ENCODE results near the gene PDE11A. TPM values are rescaled to one million over a fixed set of nuclear protein-coding genes. Genes with fewer than 3 reads are reported as not detected.

PDE11A gene
- total RNA-seq, 1 donor from 2014 or later = not detected

DNA sequence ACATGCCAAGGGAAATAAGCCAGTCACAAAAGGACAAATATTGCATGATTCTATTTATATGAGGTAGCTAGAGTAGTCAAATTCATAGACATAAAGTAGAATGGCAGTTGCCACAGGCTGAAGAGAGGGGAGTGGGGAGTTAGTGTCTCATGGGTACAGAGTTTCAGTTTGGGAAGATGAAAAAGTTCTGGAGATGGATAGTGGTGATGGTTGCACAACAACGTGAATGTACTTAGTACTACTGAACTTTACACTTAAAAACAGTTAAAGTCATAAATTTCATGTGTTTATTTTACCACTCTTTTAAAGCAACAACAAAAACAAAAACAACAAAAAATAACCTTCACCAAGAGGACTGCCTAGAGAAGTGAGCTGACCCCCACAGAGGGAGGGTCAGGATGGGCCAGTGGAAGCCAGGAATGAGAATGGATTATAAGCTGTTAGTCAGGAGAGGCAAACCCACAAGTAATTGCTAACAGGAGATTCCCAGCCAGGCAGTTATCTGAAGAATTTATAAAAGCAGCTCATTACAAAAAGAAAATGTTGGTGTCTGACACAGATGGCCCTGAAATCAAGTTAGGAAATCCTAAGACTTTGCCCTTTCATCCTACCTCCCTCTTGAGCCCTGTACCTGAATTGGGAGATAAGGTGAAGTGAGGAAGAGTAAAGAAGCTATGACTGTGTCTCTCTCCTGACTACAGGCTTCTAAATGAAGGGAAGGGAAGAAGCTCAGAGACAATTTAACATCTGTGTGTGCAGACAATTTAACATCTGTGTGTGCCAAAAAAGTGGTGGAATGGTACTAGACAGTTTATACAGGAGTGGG is 263.4 kb downstream of the PDE11A start:
- no peaks in the 10 kb centered on the region for H3K36me3 Mint-ChIP-seq (ENCODE audit: low read depth)
- H3K4me3 Mint-ChIP-seq = no peak overlapping the region
- H3K9me3 Mint-ChIP-seq = peaks cover 4% of the 10 kb centered on the region
- TF ChIP-seq, protein P1, sequence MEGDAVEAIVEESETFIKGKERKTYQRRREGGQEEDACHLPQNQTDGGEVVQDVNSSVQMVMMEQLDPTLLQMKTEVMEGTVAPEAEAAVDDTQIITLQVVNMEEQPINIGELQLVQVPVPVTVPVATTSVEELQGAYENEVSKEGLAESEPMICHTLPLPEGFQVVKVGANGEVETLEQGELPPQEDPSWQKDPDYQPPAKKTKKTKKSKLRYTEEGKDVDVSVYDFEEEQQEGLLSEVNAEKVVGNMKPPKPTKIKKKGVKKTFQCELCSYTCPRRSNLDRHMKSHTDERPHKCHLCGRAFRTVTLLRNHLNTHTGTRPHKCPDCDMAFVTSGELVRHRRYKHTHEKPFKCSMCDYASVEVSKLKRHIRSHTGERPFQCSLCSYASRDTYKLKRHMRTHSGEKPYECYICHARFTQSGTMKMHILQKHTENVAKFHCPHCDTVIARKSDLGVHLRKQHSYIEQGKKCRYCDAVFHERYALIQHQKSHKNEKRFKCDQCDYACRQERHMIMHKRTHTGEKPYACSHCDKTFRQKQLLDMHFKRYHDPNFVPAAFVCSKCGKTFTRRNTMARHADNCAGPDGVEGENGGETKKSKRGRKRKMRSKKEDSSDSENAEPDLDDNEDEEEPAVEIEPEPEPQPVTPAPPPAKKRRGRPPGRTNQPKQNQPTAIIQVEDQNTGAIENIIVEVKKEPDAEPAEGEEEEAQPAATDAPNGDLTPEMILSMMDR (IDR thresholded peaks at IDR 0.05) = no peak
- intact Hi-C loops (cut with micrococcal nuclease) = no loop called here
- no peaks in the 10 kb centered on the region for H3K4me1 Mint-ChIP-seq
- H3K27ac Mint-ChIP-seq = no peak overlapping the region
- DNase-seq (no peak), ATAC-seq (ENCODE audit: low read depth) (no peak)
- no peaks in the 10 kb centered on the region for H3K27me3 Mint-ChIP-seq
- CTCF ChIA-PET = no interaction called here
- POLR2A ChIA-PET = no interaction called here

DNA sequence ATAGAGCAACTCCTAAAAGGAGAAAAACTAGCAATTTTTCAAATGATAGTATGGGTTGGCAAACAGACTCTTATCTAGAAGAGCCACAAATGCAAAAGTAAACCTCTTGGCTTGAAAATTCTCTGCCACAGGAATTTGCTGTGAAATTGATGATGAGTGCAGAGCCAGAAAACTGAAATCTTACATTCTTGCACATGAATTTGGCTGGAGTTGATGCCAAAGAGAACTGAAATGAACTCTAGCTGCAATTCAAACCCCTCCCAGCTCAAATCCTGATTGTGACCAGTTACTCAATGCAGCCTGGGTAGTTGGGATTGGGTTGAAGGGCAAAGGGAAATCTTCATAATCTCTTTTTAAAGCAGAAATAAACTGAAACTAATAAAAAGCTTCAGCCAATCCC is 266.6 kb downstream of the PDE11A start:
- H3K27me3 Mint-ChIP-seq = peaks cover 5% of the 10 kb centered on the region
- no peak overlapping the region for H3K4me3 Mint-ChIP-seq
- H3K4me1 Mint-ChIP-seq = no peaks in the 10 kb centered on the region
- H3K27ac Mint-ChIP-seq = no peak overlapping the region
- CTCF ChIA-PET = no interaction called here
- intact Hi-C loops (cut with micrococcal nuclease) = no loop called here
- H3K9me3 Mint-ChIP-seq = peaks cover 4% of the 10 kb centered on the region
- POLR2A ChIA-PET = no interaction called here
- DNase-seq (no peak), ATAC-seq (ENCODE audit: low read depth) (no peak)
- no peaks in the 10 kb centered on the region for H3K36me3 Mint-ChIP-seq (ENCODE audit: low read depth)
- TF ChIP-seq, protein P1 (IDR thresholded peaks at IDR 0.05) = no peak

DNA sequence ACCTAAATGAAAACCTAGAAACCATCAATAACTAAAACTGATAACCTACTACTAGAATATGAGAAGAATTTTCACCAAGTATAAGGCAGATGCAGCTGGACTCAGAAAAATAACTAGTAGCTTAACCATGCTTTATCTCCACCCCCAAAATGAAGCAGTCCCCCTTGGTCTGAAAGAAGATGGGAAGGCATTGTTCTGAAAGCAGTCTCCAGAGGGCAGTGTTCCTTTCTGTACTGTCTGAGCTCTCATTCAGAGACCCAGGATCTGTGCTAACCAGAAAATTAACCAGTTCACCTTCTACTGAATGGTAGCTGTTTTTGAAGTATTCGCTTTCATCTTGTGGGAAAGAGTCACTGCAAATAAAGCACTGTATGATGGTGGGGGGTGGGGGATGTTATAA is 273.0 kb downstream of the PDE11A start:
- CTCF ChIA-PET = no interaction called here
- Mint-ChIP-seq H3K9me3 (no peaks in the 10 kb centered on the region), H3K4me1 (no peaks in the 10 kb centered on the region), H3K4me3 (no peak overlapping the region), H3K27me3 (peaks cover 19% of the 10 kb centered on the region), H3K36me3 (ENCODE audit: low read depth) (no peaks in the 10 kb centered on the region), H3K27ac (no peak overlapping the region)
- TF ChIP-seq, protein P1 (IDR thresholded peaks at IDR 0.05) = no peak
- DNase-seq (no peak), ATAC-seq (ENCODE audit: low read depth) (no peak)
- POLR2A ChIA-PET = no interaction called here
- intact Hi-C loops (cut with micrococcal nuclease) = no loop called here

DNA sequence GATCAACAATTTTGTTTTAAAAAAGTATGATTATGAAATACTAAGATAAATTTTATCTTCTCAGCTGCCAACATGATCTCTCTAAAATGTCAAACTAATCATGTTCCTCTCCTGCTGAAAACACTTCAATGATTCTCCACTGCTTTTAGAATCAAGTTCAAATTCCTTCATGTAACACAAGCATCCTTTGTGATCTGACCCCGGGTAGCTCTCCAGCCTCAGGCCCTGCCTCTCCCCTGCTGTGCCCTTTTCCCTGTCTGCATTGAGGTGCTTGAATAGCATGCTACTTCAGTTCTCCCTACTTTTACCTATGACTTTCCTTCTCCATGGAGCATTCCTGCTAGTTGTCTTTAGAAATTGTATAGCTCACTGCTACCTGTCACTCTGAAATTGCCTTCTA is 274.8 kb downstream of the PDE11A start:
- intact Hi-C loops (cut with micrococcal nuclease) = no loop called here
- H3K4me1 Mint-ChIP-seq = no peaks in the 10 kb centered on the region
- H3K36me3 Mint-ChIP-seq (ENCODE audit: low read depth) = no peaks in the 10 kb centered on the region
- no peak for DNase-seq
- H3K9me3 Mint-ChIP-seq = no peaks in the 10 kb centered on the region
- TF ChIP-seq, protein P1 (IDR thresholded peaks at IDR 0.05) = no peak
- H3K4me3 Mint-ChIP-seq = no peak overlapping the region
- ATAC-seq (ENCODE audit: low read depth) = no peak
- ChIA-PET CTCF (no interaction called here), POLR2A (no interaction called here)
- no peak overlapping the region for H3K27ac Mint-ChIP-seq
- peaks cover 20% of the 10 kb centered on the region for H3K27me3 Mint-ChIP-seq

DNA sequence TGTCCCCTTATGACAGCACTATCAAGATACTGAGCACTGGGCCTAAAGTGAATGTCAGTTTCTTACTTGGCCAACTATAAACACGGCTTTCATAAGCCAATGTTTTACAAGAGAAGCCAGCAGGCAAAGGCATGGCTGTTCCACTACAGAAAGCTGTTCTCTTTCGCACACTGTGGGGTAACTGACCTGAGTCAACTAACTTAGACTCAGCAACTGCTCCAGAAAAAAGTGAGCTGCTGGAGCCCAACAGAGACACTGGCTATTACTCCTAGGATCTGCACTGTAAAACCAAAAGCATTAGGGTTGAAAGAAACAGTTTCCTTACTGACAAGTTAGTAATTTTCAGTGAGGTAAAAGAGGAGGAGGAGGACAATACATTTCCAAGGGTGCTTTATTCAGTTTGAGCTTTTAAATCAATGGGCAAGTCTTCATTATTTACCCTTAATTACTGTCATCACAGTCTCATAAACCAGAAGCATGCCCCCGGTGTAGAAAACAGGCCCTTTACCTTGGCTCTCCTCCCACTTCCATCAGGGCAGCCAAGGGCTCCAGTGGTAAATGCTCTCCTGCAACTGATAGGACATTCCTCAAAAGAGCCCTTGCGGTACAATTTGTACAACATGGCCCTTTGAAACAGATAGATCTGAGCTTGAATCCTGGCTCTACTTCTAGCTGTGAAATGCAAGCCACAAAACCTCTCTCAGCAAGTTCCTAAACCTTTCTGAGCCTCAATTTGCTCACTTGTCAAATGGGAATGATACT is 275.7 kb downstream of the PDE11A start:
- no peak for ATAC-seq (ENCODE audit: low read depth)
- intact Hi-C loops (cut with micrococcal nuclease) = no loop called here
- DNase-seq = no peak
- POLR2A ChIA-PET = no interaction called here
- TF ChIP-seq, protein P1 (IDR thresholded peaks at IDR 0.05) = no peak
- Mint-ChIP-seq H3K27ac (no peak overlapping the region), H3K4me3 (no peak overlapping the region), H3K27me3 (peaks cover 19% of the 10 kb centered on the region), H3K9me3 (no peaks in the 10 kb centered on the region), H3K36me3 (ENCODE audit: low read depth) (no peaks in the 10 kb centered on the region), H3K4me1 (no peaks in the 10 kb centered on the region)
- CTCF ChIA-PET = no interaction called here
